Daoy (cell line): ENCODE measurements around the gene TM4SF1. TPM values are rescaled to one million over a fixed set of nuclear protein-coding genes. Genes with fewer than 3 reads are reported as not detected.

Experiments used
- DNase-seq: peaks from one replicate; pipeline ENCODE4 v3.0.0-alpha.2; 2015; ENCODE audit warnings: low read depth
- total RNA-seq: library from RNA; depleted of rRNA; stranded (reverse); fragments of >200 nt; shearing (Covaris generic); gene quantifications from 2 replicates; pipeline ENCODE4 v1.2.3, GENCODE V29; 2014

The TM4SF1 gene
- total RNA-seq, 1 experiment from 2014 or later: 206 TPM

DNA sequence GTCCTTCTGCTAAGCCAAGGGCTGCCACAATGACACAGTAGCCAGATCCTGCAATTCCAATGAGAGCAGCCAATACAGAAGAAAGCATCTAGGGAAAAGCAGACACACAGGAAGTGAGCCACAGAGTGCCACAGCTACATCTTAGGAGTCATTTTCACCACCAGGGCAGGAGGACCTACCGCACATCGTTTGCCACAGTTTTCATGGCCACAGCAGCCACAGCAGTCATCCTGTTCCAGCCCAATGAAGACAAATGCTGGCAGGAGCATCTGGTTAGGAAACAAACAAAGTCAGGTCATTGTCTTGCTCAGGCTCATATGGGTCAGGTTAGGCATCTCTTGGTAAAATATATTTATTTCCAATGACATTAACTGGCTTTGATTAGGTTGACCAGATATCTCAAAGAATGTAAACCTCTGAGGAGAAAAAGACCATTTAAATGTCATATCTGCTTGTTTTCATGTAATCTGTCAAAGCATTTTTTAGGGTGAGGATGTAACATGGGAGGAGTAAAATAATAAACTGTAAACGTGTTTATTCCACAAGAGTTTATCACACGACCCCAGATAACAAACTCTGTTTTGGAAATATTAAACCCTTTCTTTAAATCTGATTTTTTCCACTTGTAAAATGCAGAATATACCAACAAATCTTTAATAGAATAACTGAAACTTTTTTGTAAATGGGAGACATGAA, 1.8 kb downstream of the TM4SF1 start:
- DNase-seq: peak; percentile 47

DNA sequence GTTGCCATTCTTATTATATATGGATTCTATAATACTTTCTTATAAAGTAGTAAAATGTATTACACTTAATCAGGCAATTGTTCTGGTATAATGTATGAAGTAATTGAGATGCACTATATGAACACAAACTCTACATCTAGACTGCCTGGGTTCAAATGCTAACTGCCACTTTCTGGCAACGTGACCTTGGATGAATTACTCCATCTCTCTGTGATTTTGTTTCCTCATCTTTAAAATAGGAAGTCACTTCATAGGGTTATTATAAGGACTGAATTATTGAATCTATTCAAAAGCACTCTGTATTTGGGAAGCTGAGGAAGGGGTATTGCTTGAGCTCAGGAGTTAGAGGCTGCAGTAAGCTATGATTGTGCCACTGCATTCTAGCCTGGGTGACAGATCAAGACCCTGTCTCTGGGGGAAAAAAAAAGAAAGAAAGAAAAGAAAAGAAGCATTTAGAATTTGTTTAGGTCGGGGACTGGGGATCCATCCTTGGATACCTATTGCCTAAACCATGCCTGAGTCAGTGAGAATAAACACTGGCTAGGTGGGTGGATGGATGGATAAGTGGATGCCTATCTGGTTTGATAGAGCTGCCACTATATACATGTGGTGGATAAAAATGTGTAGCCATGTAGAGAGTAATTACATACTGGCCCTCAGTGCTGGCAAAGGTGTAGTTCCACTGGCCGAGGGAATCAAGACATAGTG, 2.5 kb downstream of the TM4SF1 start:
- no peak for DNase-seq

DNA sequence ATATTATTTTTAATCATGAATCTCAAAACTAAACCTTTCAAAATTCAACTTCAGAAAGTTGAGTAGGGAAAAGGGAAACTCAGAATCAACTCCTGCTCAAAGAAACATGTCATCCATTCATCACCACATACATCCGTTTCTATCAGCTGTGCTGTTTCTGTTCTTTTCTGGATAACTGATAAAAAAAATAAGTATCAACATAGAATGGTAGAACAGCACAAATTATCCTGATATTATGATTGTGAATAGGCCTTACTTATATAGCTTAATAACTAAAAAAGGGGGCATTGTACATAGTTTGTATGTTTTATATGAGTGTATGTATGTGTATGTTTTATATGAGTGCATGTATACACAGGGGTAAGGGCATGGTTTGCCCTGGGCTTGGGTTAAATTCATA, 3.1 kb downstream of the TM4SF1 start:
- DNase-seq: no peak

DNA sequence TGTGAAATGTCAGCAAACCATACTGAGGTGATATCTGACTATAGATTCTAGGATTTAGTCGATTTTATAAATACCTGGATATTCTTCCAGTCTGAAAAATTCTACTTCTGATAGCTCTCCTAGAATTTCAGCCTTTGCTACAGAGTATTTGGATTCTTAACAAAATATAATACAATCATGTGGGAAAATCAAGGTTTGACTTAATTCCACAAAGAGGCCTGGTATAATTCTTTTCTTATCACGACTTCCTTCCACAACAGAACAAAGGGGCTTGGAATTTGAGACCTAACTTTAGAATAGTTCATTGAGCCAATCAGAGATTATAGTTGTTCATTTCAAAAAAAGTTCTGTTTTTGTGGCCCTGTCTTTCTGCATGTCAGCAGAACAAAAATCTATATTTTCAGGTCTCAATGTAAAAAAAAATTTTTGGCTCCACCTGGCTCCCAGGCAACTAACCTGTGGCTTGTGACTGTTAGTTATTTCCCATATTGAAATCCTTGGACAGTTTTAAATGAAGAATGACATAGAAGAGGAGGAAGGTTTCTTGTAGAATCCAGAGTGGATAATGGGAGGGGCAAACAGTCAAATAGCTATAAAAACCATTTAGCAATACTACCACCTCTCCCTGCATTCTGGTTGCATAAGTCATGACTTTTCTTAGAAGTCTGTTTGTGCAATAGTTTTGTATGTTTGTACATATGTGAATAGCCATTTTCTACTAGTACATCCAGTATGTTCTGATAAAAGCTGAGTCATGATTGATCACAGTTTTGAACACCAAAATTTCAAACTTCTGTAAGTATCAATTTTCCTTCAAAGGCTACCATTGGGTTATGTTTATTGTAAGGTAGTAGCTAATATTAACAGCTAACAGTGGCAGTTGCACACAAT, 4.0 kb downstream of the TM4SF1 start:
- no peak for DNase-seq

DNA sequence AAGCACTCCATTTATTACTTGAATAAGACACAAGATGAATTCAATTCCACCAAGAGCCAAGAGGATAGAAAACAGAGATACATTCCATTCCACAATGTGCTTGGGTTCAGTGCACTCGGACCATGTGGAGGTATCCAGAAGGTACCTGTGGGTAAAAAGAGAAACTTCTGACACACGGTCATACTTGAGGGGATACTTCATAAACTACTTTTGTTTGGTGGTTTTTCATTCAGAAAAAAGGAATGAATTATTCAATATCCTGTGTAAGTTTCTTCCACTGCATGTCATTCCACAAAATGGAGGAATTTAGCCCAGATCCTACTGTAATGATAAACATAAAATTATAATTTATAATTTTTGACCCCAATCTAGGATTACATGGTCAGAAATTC, 5.7 kb downstream of the TM4SF1 start:
- DNase-seq: no peak

DNA sequence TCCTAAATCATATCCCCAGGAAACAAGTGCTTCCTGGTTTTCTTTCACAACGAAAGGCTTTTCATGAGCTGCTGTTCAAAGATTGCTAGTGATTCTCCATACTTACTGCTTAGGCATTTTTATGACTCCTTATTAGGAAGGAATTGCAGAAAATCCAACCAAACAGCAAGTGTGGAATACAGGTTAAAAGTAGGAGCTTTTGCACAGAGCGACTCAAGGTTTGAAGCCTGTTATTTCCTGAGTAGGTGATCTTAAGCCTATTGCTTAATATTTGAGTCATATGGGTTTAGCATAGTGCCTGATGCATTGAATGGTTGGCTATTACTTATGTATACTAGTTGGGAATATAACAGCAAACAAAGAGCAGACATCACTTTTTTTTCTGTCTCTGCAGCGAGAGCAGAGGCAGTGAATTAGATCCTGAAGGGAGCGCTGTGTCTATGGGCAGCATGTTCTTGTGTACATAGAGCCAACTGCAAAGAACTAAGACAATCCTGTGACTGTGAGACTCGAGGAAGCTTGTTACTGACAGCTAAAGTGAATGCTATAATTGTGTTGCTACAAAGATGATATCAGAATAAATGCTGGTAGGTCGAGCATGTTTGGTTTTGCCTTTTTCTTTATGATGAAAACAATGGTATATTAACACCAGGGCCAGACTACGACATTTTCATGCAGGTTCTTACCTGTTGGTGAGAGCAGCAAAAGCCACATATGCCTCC, 6.3 kb downstream of the TM4SF1 start:
- no peak for DNase-seq

DNA sequence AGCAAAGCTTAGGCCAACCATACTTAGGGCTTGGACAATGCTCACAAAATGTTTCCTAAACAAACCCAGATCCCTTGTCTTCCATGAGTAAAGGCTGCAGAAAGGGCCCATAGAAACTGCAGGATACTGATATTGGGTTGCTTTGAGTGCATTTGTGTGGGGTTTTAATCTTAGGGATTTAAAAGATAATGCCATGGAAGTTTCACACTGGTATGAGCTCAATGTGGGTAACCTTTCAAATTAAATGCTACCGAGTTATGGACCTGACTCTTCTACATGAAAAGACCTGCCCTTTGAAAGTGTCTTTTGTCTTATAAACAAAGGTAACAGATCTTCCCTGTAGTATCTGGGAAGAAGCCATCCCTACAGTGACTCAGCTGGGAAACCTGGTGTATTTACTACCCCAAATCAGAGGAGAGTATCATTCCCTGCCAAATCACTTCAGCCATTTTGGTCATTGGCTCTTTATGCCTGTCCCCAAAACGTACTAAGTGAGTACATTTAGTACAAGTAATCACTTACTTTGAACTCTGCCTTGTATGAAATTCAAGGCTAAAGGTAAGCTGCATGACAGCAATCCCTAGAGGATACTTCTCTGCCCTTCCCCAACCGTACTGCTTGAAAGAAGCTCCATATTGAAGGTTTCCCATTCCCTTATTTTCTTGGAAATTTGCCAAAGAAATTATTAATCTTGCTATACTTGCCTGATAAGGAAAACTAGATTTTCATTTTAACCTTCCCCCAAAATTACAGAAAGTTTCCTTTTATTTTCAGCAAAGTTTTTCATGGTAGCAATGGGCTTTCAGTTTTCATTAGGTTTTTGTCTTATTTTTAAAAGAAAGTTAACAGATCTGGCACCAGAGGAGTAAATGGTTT, 7.2 kb downstream of the TM4SF1 start:
- no peak for DNase-seq

DNA sequence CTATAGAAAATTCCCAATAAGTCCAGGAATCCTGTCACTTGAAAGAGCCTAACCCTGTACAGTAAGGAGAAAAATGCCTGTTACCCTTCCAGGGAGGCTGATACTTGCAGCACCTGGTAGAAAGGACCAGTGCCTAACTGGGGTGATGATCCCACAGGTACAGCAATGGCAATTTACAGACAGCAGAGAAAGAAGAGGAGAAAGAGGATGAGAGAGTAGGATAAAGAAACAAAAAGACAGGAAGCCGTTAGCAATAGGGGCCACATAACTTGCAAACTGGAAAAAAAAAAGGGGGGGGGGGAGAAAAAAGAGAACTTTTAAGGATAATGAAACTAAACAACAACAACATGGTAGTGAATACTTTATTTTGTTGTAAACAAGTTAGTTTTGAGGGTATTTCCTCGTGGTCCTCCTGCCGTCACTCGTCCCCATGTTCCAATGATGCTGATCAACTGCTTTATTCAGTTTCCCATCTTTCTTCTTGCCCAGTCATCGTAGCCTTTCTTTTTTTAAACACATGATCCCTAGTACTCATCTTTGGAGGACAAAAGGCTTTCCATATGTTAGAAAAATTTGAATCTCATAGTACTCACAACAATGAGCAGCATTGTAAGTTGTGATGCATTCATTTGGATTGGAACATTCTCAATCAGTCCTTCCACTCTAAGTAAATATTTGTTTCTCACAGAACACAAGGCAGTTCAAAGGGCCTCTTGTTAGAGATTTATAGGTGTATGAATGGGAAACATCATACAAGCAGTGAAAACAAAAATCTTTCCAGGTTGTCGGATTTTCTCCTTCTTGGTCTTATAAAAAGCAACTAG, 8.6 kb downstream of the TM4SF1 start:
- DNase-seq: no peak

DNA sequence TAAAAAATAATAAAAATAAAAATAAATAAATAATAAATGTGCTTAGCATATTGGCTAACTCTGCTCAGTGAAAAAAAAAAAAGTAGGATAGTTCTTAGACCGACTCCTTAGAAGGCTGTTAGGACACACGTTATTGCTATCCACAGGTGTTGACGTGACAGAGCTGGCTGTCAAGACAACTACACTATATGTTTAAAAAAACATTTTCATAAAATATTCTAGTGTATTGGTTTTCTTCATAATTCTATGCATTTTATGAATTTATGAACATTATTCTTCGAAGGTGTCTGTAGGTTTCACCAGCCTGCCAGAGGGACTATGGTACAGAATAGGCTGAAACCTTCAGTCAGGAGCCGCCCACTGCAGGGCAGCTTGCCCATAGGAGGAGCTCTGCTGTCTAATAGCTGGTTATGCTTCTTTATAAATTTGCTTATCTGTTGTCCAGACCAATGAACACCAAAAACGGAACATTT, 9.2 kb downstream of the TM4SF1 start:
- no peak for DNase-seq

DNA sequence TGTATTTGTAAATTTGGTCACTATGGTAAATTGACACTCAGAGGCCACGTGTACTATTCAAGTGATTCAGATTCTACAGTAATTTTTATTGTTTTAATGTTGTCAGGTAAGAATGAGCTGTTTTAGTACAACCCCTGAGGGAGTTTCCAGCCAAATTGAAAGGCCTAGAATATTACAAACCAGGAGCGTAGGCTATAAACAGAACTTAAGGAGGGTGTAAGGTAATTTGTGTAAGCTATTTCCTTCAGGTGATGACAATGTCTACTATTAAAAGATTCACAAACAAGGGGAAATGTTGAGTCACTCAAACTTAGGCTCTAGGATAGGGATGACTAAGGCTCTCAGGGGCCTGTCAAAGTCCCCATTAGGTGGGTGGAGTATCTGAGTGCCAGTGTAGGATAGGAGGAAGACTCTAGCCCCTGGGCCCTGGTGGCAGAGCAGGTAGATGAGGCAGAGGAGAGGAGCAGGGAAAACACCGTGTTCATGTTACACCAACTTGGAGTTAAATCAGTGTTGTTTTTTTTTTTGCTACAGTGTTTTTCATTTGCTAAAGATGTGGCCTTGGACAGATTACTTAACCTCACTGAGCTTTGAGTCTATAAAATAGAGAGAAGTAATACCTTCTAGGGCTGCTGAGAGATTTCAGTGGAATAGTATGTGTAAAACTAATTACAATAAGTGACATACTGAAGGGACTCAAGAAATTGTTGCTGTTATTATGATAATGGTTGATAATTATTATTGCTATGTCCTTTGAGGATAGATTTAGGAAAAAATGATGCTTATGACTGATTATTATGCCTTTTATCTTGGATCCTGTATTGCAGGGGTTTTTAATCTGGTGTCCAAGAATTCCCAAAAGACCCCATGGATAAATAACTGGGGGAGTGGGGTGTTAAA, 10.3 kb downstream of the TM4SF1 start:
- DNase-seq: peak; percentile 76

DNA sequence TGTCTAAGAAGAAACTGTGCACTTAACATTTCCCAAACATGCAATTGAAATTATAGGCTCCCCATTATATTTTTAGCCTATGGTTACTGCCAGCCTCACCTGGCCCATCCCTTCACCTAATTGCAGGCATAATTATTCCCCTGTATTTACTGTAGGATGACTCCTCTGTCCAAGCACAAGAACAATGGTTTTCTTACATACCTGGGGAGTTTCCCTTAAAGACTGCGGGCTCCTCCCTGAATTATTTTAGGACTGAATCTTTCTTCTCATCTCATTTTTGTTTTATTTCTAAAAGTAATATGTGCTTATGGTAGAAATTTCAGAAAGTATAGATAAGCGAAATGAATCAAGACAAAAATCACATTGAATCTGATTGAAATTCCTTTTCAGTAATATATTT, 11.4 kb downstream of the TM4SF1 start:
- DNase-seq: no peak

DNA sequence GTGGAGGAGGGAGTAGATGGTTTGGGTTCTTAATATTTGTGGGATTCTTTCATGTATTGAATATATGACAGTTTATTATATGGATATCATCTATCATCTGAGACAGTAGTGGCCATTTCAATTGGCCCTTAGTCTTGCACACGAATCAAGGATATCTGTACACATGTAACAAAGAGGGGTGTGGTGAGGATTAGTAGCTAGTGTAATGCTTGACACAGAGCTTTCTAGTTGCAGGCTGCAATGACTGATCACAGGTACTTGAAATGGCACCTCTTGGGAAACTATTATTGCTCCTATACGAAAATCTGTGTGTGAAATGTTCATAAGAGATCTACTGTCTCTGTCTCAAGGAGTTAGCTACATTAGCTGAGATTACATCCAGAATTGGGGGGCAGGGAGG, 12.8 kb downstream of the TM4SF1 start:
- DNase-seq: no peak

DNA sequence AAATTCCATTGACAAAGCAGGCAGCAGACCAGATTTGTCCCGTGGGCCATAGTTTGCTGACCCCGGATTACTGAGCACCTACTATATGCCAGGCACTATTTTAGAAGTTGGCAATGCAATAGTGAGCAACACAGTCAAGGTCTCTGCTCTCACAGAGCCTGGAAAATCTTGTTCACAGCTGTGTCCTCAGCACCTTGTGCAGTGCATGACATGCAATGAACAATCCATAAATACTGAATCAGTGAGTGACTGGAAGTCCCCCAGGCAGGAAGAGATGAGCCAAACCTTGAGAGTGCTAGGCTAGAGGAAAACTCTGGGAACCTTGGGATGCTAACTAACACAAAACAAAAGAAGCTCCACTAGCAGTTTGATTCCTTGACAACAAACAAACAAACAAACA, 14.4 kb downstream of the TM4SF1 start:
- no peak for DNase-seq

DNA sequence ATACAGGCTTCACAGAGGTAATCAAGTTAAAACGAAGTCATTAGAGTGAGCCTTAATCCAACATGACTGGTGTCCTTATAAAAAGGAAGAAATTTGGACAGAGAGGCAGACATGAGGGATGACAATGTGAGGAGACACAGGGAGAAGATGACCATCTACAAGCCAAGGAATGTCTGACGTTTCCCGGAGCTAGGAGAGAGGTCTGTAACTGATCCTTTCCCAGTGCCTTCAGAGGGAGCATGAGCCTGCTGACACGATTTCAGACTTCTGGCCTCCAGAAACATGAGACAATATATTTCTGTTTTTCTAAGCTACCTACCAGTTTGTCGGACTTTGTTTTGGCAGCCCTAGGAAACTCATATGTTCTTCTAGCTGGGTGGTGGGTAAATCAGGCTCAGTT, 15.1 kb downstream of the TM4SF1 start:
- DNase-seq: no peak

DNA sequence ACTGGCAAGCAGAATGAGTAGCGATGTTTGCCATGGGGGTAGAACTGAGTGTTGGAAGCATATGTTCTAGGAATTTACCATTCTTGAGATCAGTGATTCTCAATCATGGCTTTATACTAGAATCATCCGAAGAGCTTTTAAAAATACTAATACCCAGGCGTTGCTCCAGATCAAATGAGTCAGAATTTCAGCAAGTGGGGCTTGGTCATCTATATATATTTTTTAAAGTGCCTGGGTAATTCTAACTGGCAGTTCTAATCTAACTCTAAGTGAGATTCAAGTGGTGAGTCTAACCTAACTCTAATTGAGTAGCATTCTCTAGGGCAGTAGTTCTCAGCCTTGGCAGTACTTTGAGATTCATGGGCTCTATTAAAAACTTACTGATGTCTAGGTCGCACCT, 20.8 kb downstream of the TM4SF1 start:
- DNase-seq: no peak

DNA sequence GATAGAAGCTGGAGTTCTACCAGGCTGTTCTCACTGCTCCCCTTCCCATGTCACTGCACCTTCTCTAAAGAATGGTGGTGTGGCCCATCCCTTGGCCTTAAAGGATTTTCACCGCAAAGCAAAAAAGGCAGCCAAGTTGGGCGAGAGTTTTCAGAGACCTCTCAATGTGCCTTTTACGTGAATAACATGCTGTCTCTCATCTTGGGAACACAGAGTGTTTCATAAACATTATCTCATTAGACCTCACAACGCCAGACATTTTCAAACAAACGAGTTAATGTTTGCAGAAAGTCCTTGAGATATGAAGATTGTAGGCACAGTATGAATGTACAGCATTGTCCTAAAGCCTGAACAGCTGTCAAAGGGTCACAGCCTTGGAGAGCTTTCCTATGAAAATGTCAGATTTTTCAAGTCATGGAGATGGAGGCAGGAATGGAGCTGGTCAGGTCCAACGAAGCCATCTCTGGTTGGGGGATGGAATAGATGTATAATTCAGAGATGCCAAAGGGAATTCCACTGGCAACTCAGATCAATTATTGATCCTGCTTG, 21.3 kb downstream of the TM4SF1 start:
- no peak for DNase-seq

DNA sequence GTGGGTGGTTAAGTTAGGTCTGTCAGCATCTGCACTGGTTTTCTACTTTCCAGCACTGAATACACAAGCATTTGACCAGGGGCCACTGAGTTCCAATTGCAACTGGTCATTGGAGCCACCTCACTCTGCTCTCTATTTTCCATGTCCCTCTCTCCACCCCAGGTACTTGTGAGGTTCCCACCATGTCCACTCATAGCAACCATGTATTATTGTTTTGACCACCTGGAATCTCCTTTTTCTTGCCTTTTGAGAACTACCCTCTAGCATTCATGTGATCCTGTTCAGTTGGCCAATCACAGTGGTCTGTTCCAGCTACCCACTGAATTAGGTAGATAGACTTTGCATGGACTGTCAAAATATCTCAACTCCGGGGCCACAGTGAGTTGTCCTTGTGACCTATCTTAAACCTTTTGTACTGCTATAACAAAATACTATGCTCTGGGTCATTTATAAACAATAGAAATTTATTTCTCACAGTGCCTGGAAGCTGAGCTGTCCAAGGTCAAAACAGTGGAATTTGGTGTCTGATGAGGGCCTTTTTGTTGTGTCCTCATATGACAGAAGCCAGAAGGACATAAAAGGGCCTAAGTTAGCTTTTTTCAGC, 23.8 kb downstream of the TM4SF1 start:
- DNase-seq: no peak

DNA sequence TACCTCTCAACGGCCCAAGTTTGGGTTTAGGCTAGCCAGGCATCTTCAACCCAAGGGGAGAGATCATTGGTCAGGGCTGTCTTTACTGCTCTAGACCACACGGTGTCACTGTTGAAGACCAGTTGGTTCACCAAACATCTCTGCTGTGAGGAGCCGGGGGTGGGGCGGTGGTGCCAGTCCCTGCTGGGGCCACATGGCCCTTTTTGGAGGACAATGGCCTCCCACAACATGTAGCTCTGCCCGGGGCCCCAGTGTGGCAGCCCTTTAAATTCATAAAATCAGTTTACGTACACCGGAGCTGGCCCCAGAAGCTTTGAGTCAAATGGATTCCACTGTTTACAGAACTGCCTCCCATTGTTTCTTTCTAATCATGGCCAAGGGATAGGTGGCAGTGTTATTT, 24.9 kb downstream of the TM4SF1 start:
- DNase-seq: peak; percentile 75
